Measurements from ENCODE around the gene RPL22.

Gene RPL22

GRCh38 chr1:6200188-6200809 lies 904 bp upstream of the RPL22 start:
- DNase-seq: no peak

- no peak for DNase-seq
Observed at GRCh38 chr1:6198646-6199297, 623 bp downstream of the RPL22 start.

GRCh38 chr1:6197746-6198427 lies 1.5 kb downstream of the RPL22 start:
- no peak for DNase-seq

- DNase-seq: no peak
Observed at GRCh38 chr1:6191968-6192367, 7.4 kb downstream of the RPL22 start.

- no peak for DNase-seq
Observed at GRCh38 chr1:6188466-6188865, 10.9 kb downstream of the RPL22 start.

GRCh38 chr1:6185635-6186382 lies 13.6 kb downstream of the RPL22 start:
- DNase-seq: no peak

GRCh38 chr1:6185151-6185550 lies 14.2 kb downstream of the RPL22 start:
- DNase-seq: no peak

- DNase-seq: no peak
Observed at GRCh38 chr1:6184083-6184783, 15.2 kb downstream of the RPL22 start.

- no peak for DNase-seq
Observed at GRCh38 chr1:6183520-6183989, 15.8 kb downstream of the RPL22 start.

- DNase-seq: no peak
Observed at GRCh38 chr1:6181347-6181770, 18.0 kb downstream of the RPL22 start.

GRCh38 chr1:6180707-6181311 lies 18.6 kb downstream of the RPL22 start:
- no peak for DNase-seq

GRCh38 chr1:6180268-6180706 lies 19.1 kb downstream of the RPL22 start, which contains the start of gene CHD5:
Gene CHD5, minus strand, starts transcription at chr1:6180321. Its CDS starts 298 bp downstream, at chr1:6180023.
- DNase-seq: no peak

- no peak for DNase-seq
Observed at GRCh38 chr1:6179564-6180175, 19.7 kb downstream of the RPL22 start.

- no peak for DNase-seq
Observed at GRCh38 chr1:6178751-6179563, 20.4 kb downstream of the RPL22 start.

GRCh38 chr1:6177681-6178380 lies 21.6 kb downstream of the RPL22 start:
- DNase-seq: no peak

- no peak for DNase-seq
Observed at GRCh38 chr1:6176779-6177178, 22.6 kb downstream of the RPL22 start.

- no peak for DNase-seq
Observed at GRCh38 chr1:6175411-6175828, 24.0 kb downstream of the RPL22 start.

GRCh38 chr1:6174621-6175410 lies 24.6 kb downstream of the RPL22 start:
- no peak for DNase-seq

- no peak for DNase-seq
Observed at GRCh38 chr1:6172549-6172948, 26.8 kb downstream of the RPL22 start.
